GM21515 (cell line): ENCODE measurements around the gene UBQLN4.
A peak's percentile ranks its signal among the peaks of the same experiment; 100 is the strongest.

ENCODE experiments used
- ATAC-seq: cut with Tn5 transposase; IDR thresholded peaks from one replicate; pipeline ENCODE4 v1.9.1; 2021; ENCODE audit not compliant: unreplicated experiment

Gene UBQLN4

DNA sequence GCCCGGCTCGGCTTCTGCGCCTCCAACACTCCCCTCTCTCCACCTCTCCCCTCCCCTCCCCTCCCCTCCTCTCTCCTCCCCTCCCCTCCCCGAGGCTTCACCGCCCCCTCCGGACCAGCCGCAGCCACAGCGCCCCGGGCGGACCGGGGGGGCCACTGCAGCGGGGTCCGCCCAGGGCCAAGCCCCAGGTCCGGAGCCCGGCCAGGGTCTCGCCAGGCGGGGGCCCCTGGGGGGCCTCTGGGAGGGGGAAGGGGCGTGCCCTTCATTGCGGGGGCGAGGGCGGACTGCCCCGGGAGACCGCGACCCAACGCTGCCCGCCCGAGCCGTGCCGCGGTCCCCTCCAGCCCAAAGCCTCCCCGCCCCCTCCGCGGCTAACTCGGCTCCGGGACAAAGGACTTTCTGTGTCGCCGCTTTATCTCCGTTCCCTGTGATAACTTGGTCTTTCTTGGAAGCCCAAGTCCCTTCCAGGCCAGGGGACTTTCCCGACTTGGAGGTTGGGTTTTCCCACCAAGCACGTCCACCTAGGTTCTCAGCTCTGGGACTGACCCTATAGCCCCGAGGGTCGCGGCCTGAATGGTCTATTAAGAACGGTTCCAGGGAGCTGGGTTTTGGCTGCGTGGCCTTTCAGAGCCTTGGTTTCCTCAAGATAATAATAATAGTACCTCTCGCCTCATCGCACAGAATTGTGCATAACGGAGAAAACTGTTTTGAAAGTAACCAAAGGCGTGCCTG is at the start of gene UBQLN4:
TSS of gene UBQLN4 (minus strand) at position 31 of the 732 bp plus-strand sequence. CDS start 97 bp downstream, outside the sequence.
- ATAC-seq = peak; percentile 37

DNA sequence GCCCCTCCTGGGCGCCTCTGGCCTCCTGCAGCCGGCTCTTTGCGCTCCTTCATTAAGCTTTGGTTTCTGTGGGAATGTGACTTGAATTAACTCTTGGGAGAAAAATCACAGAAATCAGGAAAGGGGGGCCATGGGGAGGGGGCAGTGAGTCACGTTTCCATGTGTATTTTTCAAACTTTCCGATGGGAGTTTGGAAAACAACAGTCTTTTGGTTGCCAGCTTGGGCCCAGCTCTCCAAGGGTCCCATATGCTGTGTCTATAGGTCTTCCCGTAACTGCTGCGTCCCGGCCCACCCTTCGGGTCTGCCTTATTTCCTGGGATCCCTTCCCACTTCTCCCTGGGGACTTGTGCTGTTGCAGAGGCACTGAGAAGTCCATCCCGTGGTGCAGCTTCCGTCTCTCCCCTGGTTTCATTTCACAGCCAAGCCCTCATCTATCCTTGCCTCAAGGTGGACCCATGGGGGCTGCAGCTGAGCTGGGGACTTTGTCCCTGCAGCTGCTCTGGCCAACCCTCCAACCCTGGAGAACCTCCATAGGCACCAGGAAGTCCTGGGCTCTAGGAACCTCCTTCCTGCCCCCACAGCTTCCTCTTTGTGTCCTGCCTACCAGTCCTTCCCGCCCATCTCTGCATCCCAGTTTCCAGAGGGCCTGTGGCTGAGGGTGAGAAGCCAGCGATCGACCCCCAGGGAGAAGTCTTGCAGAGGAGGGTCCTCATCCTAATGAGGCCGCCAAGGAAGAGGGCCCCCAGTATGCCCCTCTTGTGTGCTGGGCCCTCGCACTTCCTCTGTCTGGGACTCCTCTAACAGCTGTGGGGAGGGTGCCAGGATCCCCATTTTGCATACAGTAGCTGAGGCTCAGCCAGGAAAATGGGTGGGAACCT is 49.3 kb upstream of the UBQLN4 start:
- no peak for ATAC-seq

DNA sequence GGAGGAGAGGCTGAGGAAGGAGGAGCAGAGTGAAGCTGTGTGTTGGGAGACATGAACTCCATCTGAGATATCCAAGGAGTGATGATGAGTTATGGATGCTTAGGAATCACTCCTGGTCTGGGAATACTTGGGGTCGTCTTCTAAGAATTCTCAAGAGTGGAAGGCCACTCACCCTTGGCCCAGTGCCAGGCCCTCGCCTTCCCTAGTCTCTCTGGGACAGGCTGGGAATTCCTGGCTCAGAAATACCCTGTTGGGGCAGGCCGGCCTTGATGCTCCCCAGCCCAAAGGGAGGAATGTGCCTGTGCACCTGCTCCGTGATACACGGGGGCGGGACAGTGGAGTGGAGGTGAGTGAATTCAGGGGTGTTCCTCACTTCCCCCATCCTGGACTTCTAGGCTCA is 48.3 kb upstream of the UBQLN4 start:
- ATAC-seq = no peak

DNA sequence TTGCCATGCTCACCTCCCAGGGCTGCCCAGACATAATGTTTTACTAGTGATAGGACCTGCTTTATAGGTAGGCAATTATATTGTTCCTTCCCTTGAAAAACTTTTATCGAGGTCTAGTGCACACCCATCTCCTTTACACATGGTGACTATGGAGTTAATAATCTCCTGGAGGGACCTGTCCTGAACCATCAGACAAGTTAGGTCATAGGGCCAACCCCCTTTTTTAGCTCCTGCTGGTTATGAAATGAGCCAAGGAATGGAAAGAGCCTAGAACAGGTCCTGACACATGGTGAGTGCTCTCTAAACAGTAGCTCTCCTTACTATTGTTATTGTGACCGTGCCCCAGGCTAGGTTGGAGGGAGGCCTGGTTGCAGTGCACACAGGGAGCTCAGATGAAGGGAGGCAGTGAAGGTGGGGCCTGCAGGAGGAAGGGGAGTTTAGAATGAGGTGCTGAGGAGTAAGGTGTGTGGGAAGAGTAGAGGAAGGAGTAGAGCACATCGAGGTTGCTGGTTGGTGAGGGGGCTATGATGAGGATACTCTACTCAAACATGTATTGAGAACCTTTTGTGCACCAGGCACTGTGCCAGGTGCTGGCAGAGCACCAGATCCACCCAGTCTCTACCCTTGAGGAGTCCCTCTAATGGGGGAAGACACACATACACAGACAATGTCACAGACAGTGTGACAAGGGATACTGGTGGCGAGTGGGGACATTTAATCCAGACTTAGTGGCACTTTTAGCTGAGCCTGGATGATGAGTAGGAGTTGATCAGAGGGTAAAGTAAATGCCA is 46.8 kb upstream of the UBQLN4 start:
- no peak for ATAC-seq

DNA sequence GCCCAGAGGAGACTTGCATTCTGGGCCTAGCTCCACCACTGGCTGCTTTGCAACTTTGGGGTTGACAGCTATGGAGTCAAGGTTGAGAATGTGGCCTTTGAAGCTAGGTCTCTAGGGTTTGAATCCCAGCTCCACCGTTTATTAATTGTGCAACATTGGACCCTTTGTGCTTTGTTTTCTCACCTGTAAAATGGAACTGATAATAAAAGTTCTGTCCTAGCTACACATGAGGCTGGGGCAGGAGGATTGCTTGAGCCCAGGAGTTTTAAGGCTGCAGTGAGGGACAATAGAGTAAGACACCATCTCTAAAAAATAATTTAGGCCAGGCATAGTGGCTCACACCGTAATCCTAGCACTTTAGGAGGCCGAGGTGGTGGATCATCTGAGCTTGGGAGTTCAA is 45.7 kb upstream of the UBQLN4 start:
- ATAC-seq = no peak

DNA sequence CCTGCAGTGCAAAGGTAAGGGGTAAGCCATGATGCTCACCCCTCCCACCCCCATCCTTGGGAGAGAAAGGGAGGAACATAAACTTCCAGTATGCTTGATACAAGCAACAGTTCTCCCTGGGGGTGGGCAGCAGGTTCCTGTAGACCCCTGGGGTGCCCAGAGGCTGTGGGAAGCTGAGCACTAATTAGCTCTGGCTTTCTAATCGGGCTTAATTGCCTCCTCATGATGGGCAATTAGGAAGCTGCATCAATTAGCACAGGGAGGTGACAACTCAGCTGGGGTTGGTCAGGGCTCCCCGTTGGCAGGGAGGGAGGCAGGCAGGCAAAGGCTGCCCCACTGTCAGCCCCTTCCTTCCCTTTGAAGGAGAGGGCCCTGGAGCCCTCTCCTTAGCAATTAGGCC is 45.2 kb upstream of the UBQLN4 start:
- no peak for ATAC-seq

DNA sequence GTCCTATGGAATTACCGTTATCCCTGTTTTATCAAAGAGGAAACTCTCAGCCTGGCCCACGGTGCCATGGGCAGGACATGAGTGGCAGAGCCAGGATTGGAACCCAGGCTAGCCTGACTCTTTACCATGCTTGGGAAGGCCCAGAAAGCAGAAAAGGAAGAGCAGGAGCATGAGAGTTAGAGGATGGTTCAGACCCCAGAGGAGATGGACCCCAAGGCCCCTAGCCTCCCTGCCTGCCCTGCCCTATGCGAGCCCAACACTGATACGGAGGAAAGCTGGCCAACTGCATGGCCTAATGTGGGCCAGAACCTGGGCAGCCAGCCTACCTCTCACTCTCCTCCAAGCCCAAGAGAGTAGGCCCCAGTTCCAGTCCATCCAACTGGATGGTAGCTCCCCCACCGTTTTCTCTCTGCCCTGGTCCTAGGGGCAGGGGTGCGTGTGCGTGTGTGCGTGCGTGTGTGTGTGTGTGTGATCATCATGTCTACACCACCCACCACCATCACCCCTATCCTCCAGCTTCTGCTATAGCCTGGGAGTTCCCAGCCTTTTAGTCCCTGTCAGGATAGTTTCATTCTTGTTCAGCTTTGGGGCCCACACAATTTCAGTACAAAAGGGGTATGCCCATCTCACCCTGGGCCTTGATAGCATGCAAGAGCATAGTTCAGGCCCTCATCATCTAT is 44.0 kb upstream of the UBQLN4 start:
- ATAC-seq = no peak

DNA sequence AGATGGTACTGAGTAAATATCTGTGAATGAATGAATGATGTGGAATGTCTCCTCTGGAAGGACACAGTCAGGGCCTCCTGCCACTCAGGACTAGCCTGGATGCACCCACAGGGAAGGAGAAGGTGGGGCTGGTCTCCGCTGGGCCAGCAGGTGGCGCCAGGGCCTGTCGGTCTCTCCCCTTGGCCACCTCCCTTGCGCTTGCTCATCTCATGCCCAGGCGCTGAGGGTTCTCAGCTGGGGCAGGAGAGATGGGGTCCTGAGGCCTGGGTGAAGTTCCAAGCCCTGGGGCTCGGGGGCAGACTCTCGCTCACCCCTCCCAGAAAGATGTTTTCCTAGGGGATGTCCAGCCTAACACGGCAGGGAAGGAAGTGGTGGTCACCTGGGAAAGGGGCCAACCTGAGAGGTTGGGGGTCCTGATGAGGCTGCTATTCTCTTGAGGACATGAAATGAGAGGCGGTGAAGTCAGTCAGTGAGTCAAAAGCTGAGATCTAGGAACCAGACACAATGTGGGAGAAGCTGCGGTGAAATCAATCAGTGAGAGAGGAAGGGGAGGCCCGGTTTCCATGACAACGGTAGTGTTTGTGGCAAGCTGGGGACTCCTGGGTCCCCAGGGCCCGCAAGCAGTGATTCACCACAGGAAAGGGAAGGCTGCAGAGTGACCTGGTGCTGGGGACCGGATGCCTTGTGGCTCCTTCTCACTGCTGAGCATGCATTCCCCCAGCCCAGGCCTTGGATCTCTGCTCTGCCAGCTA is 43.2 kb upstream of the UBQLN4 start:
- peak; percentile 55 for ATAC-seq

DNA sequence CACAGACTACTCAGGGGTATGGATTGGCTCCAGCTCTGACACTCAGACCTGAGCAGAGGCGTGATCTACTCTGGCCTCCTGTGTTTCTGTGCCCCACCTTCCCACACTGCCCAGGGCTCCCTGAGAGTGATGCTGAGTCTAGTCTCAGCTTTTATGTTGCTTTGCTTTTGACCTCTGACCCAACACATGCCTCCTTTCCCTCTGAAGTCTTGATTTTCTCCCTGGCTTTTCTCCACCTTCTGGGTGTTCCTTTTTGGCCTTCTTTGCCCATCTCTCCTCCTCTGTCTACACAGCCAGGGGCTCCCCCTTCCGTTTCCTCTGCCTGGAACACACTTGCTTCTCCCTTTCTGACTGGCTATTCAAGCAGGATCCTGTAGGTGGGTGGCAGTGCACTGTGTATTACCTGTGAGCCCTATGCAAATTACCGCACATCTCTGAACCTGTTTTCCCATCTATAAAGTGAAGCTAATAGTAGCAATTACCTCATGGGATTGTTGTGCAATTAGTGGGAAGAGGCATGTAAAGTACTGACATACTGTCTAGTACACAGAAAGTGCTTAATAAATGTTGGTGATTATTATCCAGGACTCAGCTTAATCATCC is 42.4 kb upstream of the UBQLN4 start:
- ATAC-seq = no peak

DNA sequence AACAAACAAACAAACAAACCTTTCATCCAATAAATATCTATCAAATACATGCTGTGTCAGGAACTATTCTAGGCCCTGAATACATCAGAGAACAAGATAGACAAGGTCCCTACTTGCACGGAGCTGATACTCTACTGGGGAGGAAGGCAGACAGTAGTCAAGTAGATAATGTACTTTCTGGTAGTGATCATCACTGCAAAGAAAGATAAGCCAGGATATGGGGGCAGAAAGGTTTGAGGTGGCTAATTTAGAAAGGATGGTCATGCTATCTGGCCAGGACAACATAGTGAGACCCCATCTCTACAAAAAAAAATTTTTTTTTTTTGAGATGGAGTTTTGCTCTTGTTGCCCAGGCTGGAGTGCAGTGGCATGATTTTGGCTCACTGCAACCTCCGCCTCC is 38.0 kb upstream of the UBQLN4 start:
- ATAC-seq = no peak

DNA sequence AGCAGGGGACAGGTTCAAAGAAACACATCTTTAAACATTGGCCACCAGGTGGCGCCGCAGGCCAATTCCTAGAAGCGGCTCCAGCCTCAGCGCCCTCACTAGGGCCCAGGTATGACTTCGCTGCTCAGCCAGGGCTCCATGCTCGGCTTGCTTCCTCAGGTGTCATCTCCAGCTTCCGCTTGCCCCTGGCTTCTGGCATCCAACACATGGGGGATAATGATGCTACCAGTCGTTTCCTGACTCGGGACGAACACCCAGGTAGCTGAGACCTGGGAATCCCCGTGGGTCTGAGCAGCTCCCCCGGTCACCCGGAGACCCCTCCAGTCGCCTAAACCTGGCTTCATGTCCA is 37.2 kb upstream of the UBQLN4 start:
- peak; percentile 67 for ATAC-seq

DNA sequence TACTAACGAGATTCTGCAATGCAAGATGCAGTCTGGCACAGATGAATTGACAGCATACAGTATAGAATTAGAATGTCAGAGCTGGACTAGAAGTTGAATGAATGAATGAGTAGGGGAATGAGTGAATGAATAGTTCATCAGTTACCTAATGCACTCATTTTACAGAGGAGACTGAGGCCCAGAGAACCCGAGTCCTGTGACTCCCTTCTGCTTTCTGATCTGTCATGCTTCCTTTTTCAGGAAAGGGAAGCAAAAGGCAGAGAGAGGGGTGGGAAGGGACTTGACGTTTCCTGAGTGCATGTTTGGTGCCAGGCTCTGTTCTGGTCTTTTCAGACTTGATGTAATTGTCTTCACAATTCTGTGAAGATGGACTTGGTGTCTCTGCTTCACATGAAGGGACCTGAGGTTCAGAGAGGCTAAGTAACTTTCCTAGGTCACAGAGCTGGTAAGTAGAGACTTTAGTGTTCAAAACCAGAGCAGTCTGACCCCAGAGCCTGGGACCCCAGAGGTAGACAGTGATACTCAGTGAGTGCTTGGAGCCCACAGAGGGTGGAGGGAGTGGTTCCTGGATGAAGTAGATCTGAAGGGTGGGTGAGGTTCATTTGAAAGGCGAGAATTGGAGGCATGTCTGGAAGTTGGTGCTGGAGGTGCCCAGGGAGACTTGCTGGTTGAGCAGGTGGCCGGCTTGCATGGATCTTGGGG is 36.7 kb upstream of the UBQLN4 start:
- ATAC-seq = no peak

DNA sequence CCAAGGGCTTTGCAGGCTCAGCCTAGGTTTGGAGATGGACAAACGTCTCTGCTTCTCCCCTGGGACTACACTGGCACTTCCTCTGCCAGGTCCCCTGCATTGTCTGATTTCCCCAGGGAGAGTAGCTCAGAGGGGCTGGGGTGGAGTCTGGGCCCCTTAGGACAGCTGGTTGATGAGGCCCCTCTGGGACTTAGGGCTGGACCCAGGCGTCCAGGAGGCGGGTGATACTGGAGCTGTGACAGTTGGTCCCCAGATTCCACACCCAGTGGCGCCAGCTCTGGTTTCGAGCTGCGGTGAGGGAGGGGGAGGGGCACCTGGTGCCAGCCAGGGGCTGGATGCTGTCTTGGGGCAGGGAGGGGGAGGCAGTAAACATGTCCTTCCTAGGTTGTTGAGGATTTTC is 36.1 kb upstream of the UBQLN4 start:
- ATAC-seq = no peak

DNA sequence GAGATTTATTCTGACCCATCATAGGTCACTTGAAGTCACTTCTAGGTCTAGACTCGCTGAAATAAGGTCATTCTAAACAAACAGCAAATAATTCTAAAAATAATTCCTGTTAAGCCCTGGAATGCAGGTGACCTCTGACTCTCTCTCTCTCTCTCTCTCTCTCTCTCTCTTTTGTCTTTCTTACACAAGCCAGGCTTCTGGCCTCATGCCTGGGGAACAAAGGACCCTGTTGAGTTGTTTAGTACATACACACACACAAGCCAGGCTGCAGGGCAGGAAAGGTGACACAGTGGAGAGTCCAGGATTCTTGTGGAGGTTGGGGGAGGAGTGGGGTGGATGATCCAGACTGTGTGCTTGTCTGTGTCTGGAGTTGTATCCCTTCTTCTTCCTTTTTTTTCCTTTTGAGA is 32.7 kb upstream of the UBQLN4 start:
- ATAC-seq = no peak

DNA sequence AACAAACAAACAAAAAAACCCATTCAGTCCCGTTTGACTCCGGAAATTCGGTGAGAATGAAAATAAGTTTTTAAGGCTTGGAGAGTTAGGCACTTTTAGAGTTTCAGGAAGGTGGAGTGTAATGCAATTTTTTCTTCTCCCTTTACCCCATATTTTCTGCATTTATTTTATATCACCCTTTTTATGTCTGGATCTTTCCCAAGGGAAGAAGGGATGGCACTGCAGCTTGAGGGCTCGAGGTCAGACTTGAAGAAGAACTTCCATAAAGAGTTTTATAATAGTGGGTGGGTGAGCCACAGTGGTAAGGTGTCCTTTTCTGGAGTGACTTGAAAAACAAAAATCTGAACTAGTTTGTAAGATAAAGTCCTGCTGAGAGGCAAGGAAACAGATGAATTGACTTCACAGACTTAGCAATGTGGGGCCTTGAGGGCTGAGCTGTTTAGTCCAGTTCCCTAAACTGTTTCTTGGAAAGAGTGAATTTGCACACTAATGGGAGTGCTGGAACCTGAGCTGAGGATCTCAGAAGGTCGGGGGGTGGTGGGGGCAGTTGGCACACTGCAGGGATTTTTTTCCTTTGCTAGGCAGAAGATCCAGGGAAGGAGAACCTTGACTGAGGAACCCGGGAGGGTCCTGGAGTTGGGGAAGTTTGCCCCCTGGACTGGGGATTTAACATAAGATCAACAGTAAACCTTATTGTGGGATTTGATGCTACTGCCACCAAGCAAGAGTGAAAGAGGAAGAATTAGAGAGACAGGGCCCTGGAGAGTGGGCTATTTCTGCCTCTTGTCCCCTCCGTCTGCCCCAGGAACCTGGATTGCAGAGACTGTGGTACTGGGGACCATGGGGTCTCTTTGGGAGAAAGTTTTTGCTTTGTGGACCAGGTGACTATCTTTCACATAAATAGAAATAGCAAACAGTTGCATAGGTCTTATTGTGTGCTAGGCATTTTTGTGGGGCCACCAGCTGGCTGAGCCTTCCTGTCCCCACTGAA is 30.5 kb upstream of the UBQLN4 start:
- ATAC-seq = no peak

DNA sequence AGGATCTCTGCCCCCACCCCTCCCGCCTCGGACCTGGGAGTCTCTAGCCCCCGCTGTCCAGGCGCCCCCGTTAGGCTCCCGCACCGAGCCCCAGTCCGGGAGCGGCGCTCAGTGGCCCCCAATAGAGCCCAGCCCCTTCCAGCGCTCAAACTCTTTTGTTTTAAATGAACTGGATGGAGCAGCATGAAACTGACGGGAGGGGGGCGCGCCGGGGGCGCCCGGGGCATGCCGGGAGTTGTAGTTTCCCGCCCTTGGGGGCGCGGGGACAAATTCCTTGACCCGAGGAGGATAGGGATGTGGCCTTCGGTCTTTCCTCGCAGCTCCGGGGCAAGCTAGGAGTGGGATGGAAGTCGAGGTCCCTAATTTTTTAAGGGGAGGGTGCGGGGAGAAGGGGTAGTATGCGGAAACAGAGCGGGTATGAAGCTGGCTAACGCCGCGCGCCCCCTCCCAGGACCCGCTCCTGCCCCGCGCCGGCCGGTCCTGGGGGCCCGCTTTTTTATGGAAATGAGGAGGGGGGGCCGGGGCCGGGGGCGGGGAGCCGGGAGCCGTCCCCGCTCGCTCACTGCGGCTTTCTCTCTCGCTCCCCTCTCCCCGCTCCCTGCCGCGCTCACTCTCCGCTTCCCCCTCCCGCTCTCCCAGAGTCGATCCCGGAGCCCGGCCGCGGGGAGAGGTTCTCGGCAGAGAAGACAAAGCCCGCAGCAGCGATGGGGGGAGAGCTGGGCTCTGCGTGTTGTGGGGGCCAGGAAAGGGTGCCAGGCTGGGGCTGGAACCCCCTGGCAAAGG is 28.9 kb upstream of the UBQLN4 start, which contains the start of gene MEX3A:
TSS of gene MEX3A (minus strand) at position 157 of the 783 bp plus-strand sequence. CDS start 467 bp downstream, outside the sequence.
- ATAC-seq = no peak

DNA sequence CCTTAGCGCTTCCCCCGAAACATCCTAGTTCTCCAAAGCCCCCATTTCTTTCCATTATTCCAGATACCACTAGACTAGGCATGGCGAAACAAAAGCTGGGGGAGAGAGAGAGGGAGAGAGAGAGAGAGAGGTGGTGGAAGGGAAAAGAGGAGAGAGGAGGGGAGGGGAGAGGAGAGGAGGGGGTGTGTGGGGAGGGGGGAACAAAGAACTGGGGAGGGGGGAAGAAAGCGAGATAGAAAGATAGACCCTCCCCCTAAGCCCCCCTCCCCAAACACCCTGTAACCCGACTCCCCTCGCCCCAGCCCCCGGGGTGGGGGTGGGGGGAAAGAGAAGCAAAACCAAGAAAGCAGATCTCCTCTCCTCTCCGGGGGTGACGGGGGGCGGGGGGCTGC is 28.3 kb upstream of the UBQLN4 start:
- no peak for ATAC-seq
